OCI-LY1 (cell line): ENCODE results near the gene SCAPER.

Experiments
- H2AFZ ChIP-seq: fragments of 200-600 bp; sonication (generic), shearing (Covaris generic); 2 replicates; pipeline ENCODE4 v1.6.0; 2014; ENCODE audit warnings: antibody characterized with exemption, mild to moderate bottlenecking, low read length
- H3F3A ChIP-seq: fragments of 200-600 bp; sonication (generic), shearing (Covaris generic); 2 replicates; pipeline ENCODE4 v1.6.0; 2014; ENCODE audit warnings: mild to moderate bottlenecking, antibody characterized with exemption, low read length, moderate library complexity; ENCODE audit not compliant: insufficient read depth
- H3K27ac ChIP-seq: fragments of 200-600 bp; sonication (generic); 2 replicates; pipeline ENCODE4 v1.5.1; 2014; ENCODE audit warnings: low read length, mixed run types, mild to moderate bottlenecking, low read depth; ENCODE audit not compliant: poor library complexity, severe bottlenecking
- H3K27me3 ChIP-seq: fragments of 200-600 bp; sonication (generic); 2 replicates; pipeline ENCODE4 v1.6.0; 2014; ENCODE audit warnings: antibody characterized with exemption, mild to moderate bottlenecking, low read length, moderate library complexity; ENCODE audit not compliant: insufficient read depth
- H3K36me3 ChIP-seq: fragments of 200-600 bp; sonication (generic); 2 replicates; pipeline ENCODE4 v1.6.1; 2014; ENCODE audit warnings: mild to moderate bottlenecking, antibody characterized with exemption, low read length, moderate library complexity, mixed read lengths; ENCODE audit not compliant: insufficient read depth
- H3K4me1 ChIP-seq: fragments of 200-600 bp; sonication (generic); 2 replicates; pipeline ENCODE4 v1.5.1; 2014; ENCODE audit warnings: mild to moderate bottlenecking, low read length, moderate library complexity; ENCODE audit not compliant: insufficient read depth, severe bottlenecking
- H3K4me2 ChIP-seq: fragments of 200-600 bp; sonication (generic), shearing (Covaris generic); 2 replicates; pipeline ENCODE4 v1.6.1; 2014; ENCODE audit warnings: low read length
- H3K4me3 ChIP-seq: fragments of 200-600 bp; sonication (generic); 2 replicates; pipeline ENCODE4 v1.5.1; 2014; ENCODE audit warnings: low read length, low read depth, mild to moderate bottlenecking, mixed read lengths; ENCODE audit not compliant: poor library complexity, severe bottlenecking
- H3K79me2 ChIP-seq: fragments of 200-600 bp; shearing (Covaris generic); 2 replicates; pipeline ENCODE4 v1.6.1; 2016; ENCODE audit warnings: mixed run types, low read length, mixed read lengths; ENCODE audit not compliant: insufficient read depth
- H3K9ac ChIP-seq: fragments of 200-600 bp; sonication (generic), shearing (Covaris generic); 2 replicates; pipeline ENCODE4 v1.6.1; 2014; ENCODE audit warnings: mild to moderate bottlenecking, low read length, mixed read lengths
- H3K9me2 ChIP-seq: fragments of 200-600 bp; sonication (generic), shearing (Covaris generic); 2 replicates; pipeline ENCODE4 v1.6.1; 2014; ENCODE audit warnings: low read depth, mild to moderate bottlenecking, low read length, mixed read lengths
- H3K9me3 ChIP-seq: fragments of 200-600 bp; shearing (Covaris generic); 2 replicates; pipeline ENCODE4 v1.6.1; 2014; ENCODE audit warnings: low read length, mixed read lengths
- H4K20me1 ChIP-seq: fragments of 200-600 bp; sonication (generic), shearing (Covaris generic); 2 replicates; pipeline ENCODE4 v1.6.0; 2016; ENCODE audit warnings: mild to moderate bottlenecking, low read length; ENCODE audit not compliant: insufficient read depth
- CTCF ChIP-seq: fragments of 200-600 bp; sonication (generic), shearing (Covaris generic); IDR thresholded peaks from 2 replicates; pipeline ENCODE4 v1.5.1; 2017; ENCODE audit warnings: mild to moderate bottlenecking, antibody characterized with exemption, low read length, moderate library complexity, mixed read lengths
- EZH2 ChIP-seq: fragments of 200-600 bp; sonication (generic), shearing (Covaris generic); IDR thresholded peaks from 2 replicates; pipeline ENCODE4 v1.8.0; 2017; ENCODE audit warnings: borderline replicate concordance, mixed run types, mild to moderate bottlenecking, antibody characterized with exemption, low read length, moderate library complexity, mixed read lengths

Gene SCAPER

GRCh38 chr15:76384409-76384808 lies 520.7 kb downstream of the SCAPER start:
- Histone ChIP-seq H3K4me2 (no peak overlapping the region), H3K27ac (no peak overlapping the region), H3K9ac (no peak overlapping the region), H3K36me3 (no peaks in the 10 kb centered on the region), H3K79me2 (no peaks in the 10 kb centered on the region), H3K9me3 (no peaks in the 10 kb centered on the region), H3K4me1 (no peaks in the 10 kb centered on the region), H3K4me3 (no peak overlapping the region), H3F3A (no peaks in the 10 kb centered on the region), H4K20me1 (no peaks in the 10 kb centered on the region), H2AFZ (no peak overlapping the region), H3K27me3 (no peaks in the 10 kb centered on the region), H3K9me2 (no peaks in the 10 kb centered on the region)
- TF ChIP-seq CTCF (no peak), EZH2 (no peak)

GRCh38 chr15:76382987-76383728 lies 522.0 kb downstream of the SCAPER start:
- H3K4me2 ChIP-seq = no peak overlapping the region

GRCh38 chr15:76381366-76381765 lies 523.8 kb downstream of the SCAPER start:
- H4K20me1 ChIP-seq = no peaks in the 10 kb centered on the region
- no peaks in the 10 kb centered on the region for H3K9me3 ChIP-seq
- H3K4me2 ChIP-seq = no peak overlapping the region
- no peak overlapping the region for H3K27ac ChIP-seq
- H3K36me3 ChIP-seq = no peaks in the 10 kb centered on the region
- no peak overlapping the region for H3K4me3 ChIP-seq
- no peak overlapping the region for H3K9ac ChIP-seq
- no peak overlapping the region for H2AFZ ChIP-seq
- H3K9me2 ChIP-seq = no peaks in the 10 kb centered on the region
- no peaks in the 10 kb centered on the region for H3F3A ChIP-seq
- no peaks in the 10 kb centered on the region for H3K4me1 ChIP-seq
- H3K79me2 ChIP-seq = no peaks in the 10 kb centered on the region
- TF ChIP-seq EZH2 (no peak), CTCF (no peak)
- H3K27me3 ChIP-seq = no peaks in the 10 kb centered on the region

More at GRCh38 chr15:76382987-76383728, 522.0 kb downstream of the SCAPER start:
- Histone ChIP-seq H3K4me3 (no peak overlapping the region), H3F3A (no peaks in the 10 kb centered on the region), H3K9me2 (no peaks in the 10 kb centered on the region), H3K36me3 (no peaks in the 10 kb centered on the region), H4K20me1 (no peaks in the 10 kb centered on the region), H3K9me3 (no peaks in the 10 kb centered on the region), H3K79me2 (no peaks in the 10 kb centered on the region), H3K27me3 (no peaks in the 10 kb centered on the region), H3K9ac (no peak overlapping the region), H3K4me1 (no peaks in the 10 kb centered on the region), H3K27ac (no peak overlapping the region), H2AFZ (no peak overlapping the region)
- no peak for TF ChIP-seq CTCF
- TF ChIP-seq EZH2 = no peak
